Natural killer cell (primary cell): ENCODE data around the gene WDR19. TPM values are rescaled to one million over a fixed set of nuclear protein-coding genes. Genes with fewer than 3 reads are reported as not detected.
"Not testable (repeated sequence)": the region's sequence is repeated elsewhere in the genome, so short reads cannot be mapped to it uniquely, and the experiment has no call there.

ENCODE experiments used
- ATAC-seq, 3 donors: fragments of 150-1000 bp in 2 of 3; fragments of 200-7000 bp in 1 of 3; cut with Tn5 transposase; 1 replicate in 1 of 3; 2 replicates in 2 of 3; pipeline ENCODE4 v1.10.0; 2021; ENCODE audit warnings: mild to moderate bottlenecking in 2 of 3, moderate library complexity in 2 of 3
- DNase-seq, 2 donors: peaks; one replicate each; pipeline versions ENCODE4 v3.0.0 to v3.0.0-alpha.2; 2013 to 2021; ENCODE audit warnings: mixed read lengths in 1 of 2
- H3K27ac ChIP-seq: one replicate; pipeline ENCODE4 v1.5.1; 2013; ENCODE audit warnings: mild to moderate bottlenecking, low read length
- H3K27me3 ChIP-seq: one replicate; pipeline ENCODE4 v1.6.1; 2013; ENCODE audit warnings: low read length; ENCODE audit not compliant: control insufficient read depth, insufficient read depth
- H3K36me3 ChIP-seq: one replicate; pipeline ENCODE4 v1.6.1; 2013; ENCODE audit warnings: low read length; ENCODE audit not compliant: control insufficient read depth, insufficient read depth
- H3K4me1 ChIP-seq: one replicate; pipeline ENCODE4 v1.6.1; 2013; ENCODE audit warnings: low read length; ENCODE audit not compliant: control insufficient read depth, insufficient read depth
- H3K4me3 ChIP-seq: one replicate; pipeline ENCODE4 v1.5.1; 2013; ENCODE audit warnings: low read length
- H3K9me3 ChIP-seq: one replicate; pipeline ENCODE4 v1.6.1; 2013; ENCODE audit warnings: low read length; ENCODE audit not compliant: control insufficient read depth, insufficient read depth
- H3K27ac Mint-ChIP-seq, 2 donors: one replicate each; pipeline ENCODE4 v1.8.0; 2022; ENCODE audit warnings: mild to moderate bottlenecking in 2 of 2, mixed read lengths in 2 of 2, moderate library complexity in 1 of 2
- H3K27me3 Mint-ChIP-seq, 2 donors: one replicate each; pipeline ENCODE4 v1.8.0; 2022; ENCODE audit warnings: low read depth in 2 of 2, mixed read lengths in 2 of 2
- H3K36me3 Mint-ChIP-seq: one replicate; pipeline ENCODE4 v1.8.0; 2022; ENCODE audit warnings: mixed read lengths
- H3K4me1 Mint-ChIP-seq, 2 donors: one replicate each; pipeline ENCODE4 v1.8.0; 2022; ENCODE audit warnings: mixed read lengths in 2 of 2
- H3K4me3 Mint-ChIP-seq: one replicate; pipeline ENCODE4 v1.8.0; 2022; ENCODE audit warnings: mild to moderate bottlenecking, moderate library complexity, mixed read lengths
- H3K9me3 Mint-ChIP-seq, 2 donors: one replicate each; pipeline ENCODE4 v1.8.0; 2022; ENCODE audit warnings: mixed read lengths in 2 of 2
- CTCF ChIP-seq: fragments of 200-600 bp; IDR thresholded peaks from one replicate; pipeline ENCODE4 v1.8.0; 2022; ENCODE audit warnings: antibody characterized with exemption
- WGBS: methylation state at CpG from one replicate; pipeline ENCODE4 v1.1.7; 2013; ENCODE audit warnings: missing lambda C conversion rate; ENCODE audit not compliant: insufficient coverage; 5-methylcytosine and 5-hydroxymethylcytosine counted together
- intact Hi-C: fragments of 100-400 bp; cut with micrococcal nuclease; formaldehyde crosslinking; loops from one replicate; pipeline ENCODE4 v1.14.2; 2022
- total RNA-seq, 4 donors: library from RNA; stranded (reverse); fragments of 120-200 nt in 1 of 4; gene quantifications; one replicate each; pipeline versions ENCODE4 v1.2.3 to v1.2.4, GENCODE V29; 2013 to 2022

The WDR19 gene
- total RNA-seq, 3 donors from 2014 or later (not counting 1 experiment from before 2014, with no cell fraction given) = 12.0 to 19.0 (median 13.8) TPM

- Histone ChIP-seq H3K36me3 (peaks cover 54% of the 10 kb centered on the region), H3K4me1 (no peaks in the 10 kb centered on the region), H3K27me3 (no peaks in the 10 kb centered on the region), H3K9me3 (no peaks in the 10 kb centered on the region), H3K4me3 (no peak overlapping the region), H3K27ac (no peak overlapping the region)
- H3K27ac Mint-ChIP-seq = no peak overlapping the region
- intact Hi-C loops = no loop called here
- H3K9me3 Mint-ChIP-seq = no peaks in the 10 kb centered on the region
- no peak overlapping the region for H3K4me3 Mint-ChIP-seq
- no peak for DNase-seq
- 99% methylated on average over 4 of the region's 4 CpGs for WGBS
- no peak for ATAC-seq
- TF ChIP-seq CTCF = no peak
- H3K27me3 Mint-ChIP-seq = no peaks in the 10 kb centered on the region
- peaks cover 24% of the 10 kb centered on the region for H3K36me3 Mint-ChIP-seq
- no peaks in the 10 kb centered on the region for H3K4me1 Mint-ChIP-seq
These were observed 104.9 kb downstream of the WDR19 start for GRCh38 chr4:39287223-39287622.

- no peak for TF ChIP-seq CTCF
- Mint-ChIP-seq H3K9me3 (no peaks in the 10 kb centered on the region), H3K36me3 (peaks cover 24% of the 10 kb centered on the region), H3K27ac (no peak overlapping the region), H3K4me1 (no peaks in the 10 kb centered on the region), H3K4me3 (no peak overlapping the region), H3K27me3 (no peaks in the 10 kb centered on the region)
- DNase-seq = no peak
- Histone ChIP-seq H3K4me1 (no peaks in the 10 kb centered on the region), H3K9me3 (no peaks in the 10 kb centered on the region), H3K4me3 (no peak overlapping the region), H3K36me3 (peaks cover 64% of the 10 kb centered on the region), H3K27ac (no peak overlapping the region), H3K27me3 (no peaks in the 10 kb centered on the region)
- intact Hi-C loops = no loop called here
- WGBS = 86% methylated on average over 2 of the region's 2 CpGs
- ATAC-seq = no peak
These were observed 109.4 kb downstream of the WDR19 start for GRCh38 chr4:39291686-39292085.

GRCh38 chr4:39292433-39292832, 110.1 kb downstream of the WDR19 start:
- DNase-seq, H3K27me3 ChIP-seq, H3K4me1 ChIP-seq, H3K27me3 Mint-ChIP-seq, H3K4me3 Mint-ChIP-seq, H3K9me3 Mint-ChIP-seq, intact Hi-C loops, H3K27ac ChIP-seq, H3K4me1 Mint-ChIP-seq, ATAC-seq, H3K4me3 ChIP-seq, H3K9me3 ChIP-seq: not testable (repeated sequence)
- Mint-ChIP-seq H3K27ac (peak overlapping the region in 1 of 2 donors; percentile 48), H3K36me3 (peaks cover 27% of the 10 kb centered on the region)
- 96% methylated on average over 5 of the region's 5 CpGs for WGBS
- H3K36me3 ChIP-seq = peaks cover 56% of the 10 kb centered on the region

- TF ChIP-seq CTCF = no peak
- H3K27ac ChIP-seq = no peak overlapping the region
- H3K4me1 Mint-ChIP-seq = no peaks in the 10 kb centered on the region
- ATAC-seq (no peak), DNase-seq (no peak)
- no peaks in the 10 kb centered on the region for H3K27me3 Mint-ChIP-seq
- peaks cover 14% of the 10 kb centered on the region for H3K36me3 Mint-ChIP-seq
- no peak overlapping the region for H3K4me3 Mint-ChIP-seq
- no peak overlapping the region for H3K4me3 ChIP-seq
- H3K9me3 ChIP-seq = no peaks in the 10 kb centered on the region
- no peak overlapping the region for H3K27ac Mint-ChIP-seq
- WGBS = 96% methylated on average over 4 of the region's 8 CpGs
- H3K4me1 ChIP-seq = no peaks in the 10 kb centered on the region
- peaks cover 51% of the 10 kb centered on the region for H3K36me3 ChIP-seq
- intact Hi-C loops = no loop called here
- no peaks in the 10 kb centered on the region for H3K9me3 Mint-ChIP-seq
- H3K27me3 ChIP-seq = no peaks in the 10 kb centered on the region
These were observed 113.5 kb downstream of the WDR19 start for GRCh38 chr4:39295784-39296183.
